Activated T-cell treated with anti-CD3 and anti-CD28 coated beads, Interleukin-2, amount 50 U/mL, for 4 hours (primary cell): ENCODE data around the gene NEK6. TPM values are rescaled to one million over a fixed set of nuclear protein-coding genes. Genes with fewer than 3 reads are reported as not detected.

ENCODE experiments used
- ATAC-seq, 2 donors: fragments of 200-7000 bp; cut with Tn5 transposase; one replicate each; pipeline ENCODE4 v1.10.0; 2021
- DNase-seq: peaks from one replicate; pipeline ENCODE4 v3.0.0-alpha.2; 2020
- H3K27me3 Mint-ChIP-seq: one replicate; pipeline ENCODE4 v1.8.0; 2021; ENCODE audit warnings: low read depth, mixed read lengths
- H3K36me3 Mint-ChIP-seq: one replicate; pipeline ENCODE4 v1.8.0; 2022; ENCODE audit warnings: mixed read lengths; ENCODE audit not compliant: insufficient read depth
- H3K4me1 Mint-ChIP-seq: one replicate; pipeline ENCODE4 v1.8.0; 2021; ENCODE audit warnings: low read depth, mixed read lengths
- H3K4me3 Mint-ChIP-seq: one replicate; pipeline ENCODE4 v1.8.0; 2021; ENCODE audit warnings: mild to moderate bottlenecking, moderate library complexity, mixed read lengths
- H3K9me3 Mint-ChIP-seq: one replicate; pipeline ENCODE4 v1.8.0; 2021; ENCODE audit warnings: mixed read lengths
- total RNA-seq, 3 donors: library from RNA; stranded (reverse); gene quantifications; one replicate each; pipeline ENCODE4 v1.2.1, GENCODE V29; 2021

NEK6 gene
- total RNA-seq, 3 donors from 2014 or later = 29.8 to 46.1 (median 43.0) TPM

DNA sequence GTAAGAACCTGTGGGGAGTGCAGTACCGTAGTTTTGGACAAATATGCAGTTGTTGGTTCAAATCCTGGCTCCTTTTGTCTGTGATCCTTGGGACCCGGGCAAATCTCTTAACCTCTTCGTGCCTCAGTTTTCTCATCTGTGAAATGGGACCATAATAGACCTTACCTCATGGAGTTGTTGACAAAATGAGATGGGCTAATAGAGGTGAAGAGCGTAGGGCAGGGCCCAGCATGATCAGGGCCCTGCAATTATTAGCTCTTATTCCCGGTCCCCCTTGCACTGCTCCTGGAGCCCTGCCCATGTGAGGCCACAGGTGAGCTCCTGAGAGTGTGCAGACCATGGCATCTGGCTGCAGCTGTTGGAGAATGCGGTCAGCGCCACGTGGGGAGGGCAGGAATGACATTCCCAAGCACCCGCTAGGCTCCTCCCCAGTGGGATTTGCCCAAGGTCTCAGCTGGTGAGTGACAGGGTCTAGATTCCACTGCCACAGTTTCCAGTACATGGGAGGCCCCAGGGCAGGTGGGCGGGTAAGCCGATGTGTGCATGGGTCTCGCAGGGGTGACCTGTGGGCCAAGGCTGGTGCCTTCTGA, 41.0 kb downstream of the NEK6 start:
- no peak for ATAC-seq
- H3K36me3 Mint-ChIP-seq = no peaks in the 10 kb centered on the region
- H3K4me1 Mint-ChIP-seq = peaks cover 16% of the 10 kb centered on the region
- no peak for DNase-seq
- no peak overlapping the region for H3K4me3 Mint-ChIP-seq
- peaks cover 4% of the 10 kb centered on the region for H3K27me3 Mint-ChIP-seq
- no peaks in the 10 kb centered on the region for H3K9me3 Mint-ChIP-seq

DNA sequence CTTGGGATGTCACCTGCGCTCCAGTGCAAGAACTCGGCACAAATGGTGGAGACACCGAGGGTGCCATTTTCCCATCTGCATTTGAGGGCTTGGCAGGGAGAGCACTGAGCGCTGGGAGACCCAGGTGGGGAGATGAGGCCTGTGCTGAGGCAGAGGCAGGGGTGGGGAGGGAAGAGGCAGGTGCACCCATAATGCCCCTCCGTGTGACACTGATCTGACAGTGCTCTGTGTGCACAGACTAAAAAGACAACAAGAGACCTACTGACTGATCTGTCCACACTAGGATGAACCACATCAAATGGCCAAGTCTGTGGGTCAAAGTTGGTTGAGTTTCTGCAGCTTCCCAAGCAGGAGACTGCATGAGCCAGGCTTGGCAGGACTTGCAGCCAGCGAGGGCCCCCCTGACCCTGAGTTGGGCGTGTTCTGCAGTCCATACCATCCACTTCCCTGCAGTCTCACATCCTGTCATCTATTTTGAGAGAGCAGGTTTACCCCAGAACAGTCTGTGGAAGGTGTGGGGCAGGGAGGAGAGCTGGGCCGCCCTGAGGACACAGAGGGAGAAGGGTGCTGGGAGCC, 41.9 kb downstream of the NEK6 start:
- no peak for ATAC-seq
- Mint-ChIP-seq H3K9me3 (no peaks in the 10 kb centered on the region), H3K27me3 (peaks cover 1% of the 10 kb centered on the region)

DNA sequence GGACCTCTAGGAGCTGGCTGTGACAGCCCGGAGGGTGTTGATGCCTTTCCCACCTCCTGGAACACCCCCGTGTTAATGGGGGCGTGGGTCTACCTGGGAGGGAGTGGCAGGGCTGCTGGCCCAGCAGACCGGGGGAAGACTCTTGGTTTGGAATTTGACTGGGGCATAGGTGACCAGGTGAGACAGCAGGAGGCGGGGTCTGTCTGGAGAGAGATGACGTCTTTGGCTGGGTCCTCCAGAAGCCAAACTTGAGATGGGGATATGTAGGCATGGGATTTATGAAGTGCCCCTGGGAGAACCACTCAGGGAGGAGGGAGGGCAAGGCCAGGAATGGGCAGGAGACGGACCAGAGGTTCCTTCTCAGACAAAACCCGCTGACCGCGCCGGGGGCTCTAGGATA, 42.6 kb downstream of the NEK6 start:
- peaks cover 6% of the 10 kb centered on the region for H3K4me1 Mint-ChIP-seq
- ATAC-seq = no peak
- DNase-seq = no peak
- no peaks in the 10 kb centered on the region for H3K36me3 Mint-ChIP-seq
- H3K9me3 Mint-ChIP-seq = no peaks in the 10 kb centered on the region
- no peak overlapping the region for H3K4me3 Mint-ChIP-seq
- H3K27me3 Mint-ChIP-seq = no peaks in the 10 kb centered on the region

More for the DNA sequence above, 41.9 kb downstream of the NEK6 start:
- no peak overlapping the region for H3K4me3 Mint-ChIP-seq
- H3K4me1 Mint-ChIP-seq = peaks cover 11% of the 10 kb centered on the region
- H3K36me3 Mint-ChIP-seq = no peaks in the 10 kb centered on the region
- DNase-seq = no peak

DNA sequence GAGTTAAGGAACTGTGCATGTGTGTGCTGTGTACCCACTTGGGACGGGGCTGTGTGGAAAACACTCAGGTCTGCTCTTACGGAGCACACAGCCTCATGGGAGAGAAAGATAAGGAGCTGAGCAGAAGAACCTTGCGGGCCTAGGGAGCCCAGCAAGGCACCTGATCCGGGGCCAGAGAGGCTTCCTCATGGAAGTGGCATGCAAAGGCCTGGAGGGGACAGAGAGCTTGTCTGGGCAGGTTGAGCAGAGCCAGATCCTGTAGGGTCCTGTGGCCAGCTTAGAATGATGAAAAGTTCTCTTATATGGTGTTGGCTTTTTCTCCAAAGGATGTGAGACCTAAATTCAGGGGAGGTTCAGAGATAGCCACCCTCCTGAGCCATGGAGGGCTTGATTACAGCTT, 45.2 kb downstream of the NEK6 start:
- DNase-seq (no peak), ATAC-seq (no peak)
- no peaks in the 10 kb centered on the region for H3K27me3 Mint-ChIP-seq
- peaks cover 8% of the 10 kb centered on the region for H3K4me1 Mint-ChIP-seq
- no peaks in the 10 kb centered on the region for H3K9me3 Mint-ChIP-seq
- H3K36me3 Mint-ChIP-seq = peaks cover 3% of the 10 kb centered on the region
- H3K4me3 Mint-ChIP-seq = no peak overlapping the region

DNA sequence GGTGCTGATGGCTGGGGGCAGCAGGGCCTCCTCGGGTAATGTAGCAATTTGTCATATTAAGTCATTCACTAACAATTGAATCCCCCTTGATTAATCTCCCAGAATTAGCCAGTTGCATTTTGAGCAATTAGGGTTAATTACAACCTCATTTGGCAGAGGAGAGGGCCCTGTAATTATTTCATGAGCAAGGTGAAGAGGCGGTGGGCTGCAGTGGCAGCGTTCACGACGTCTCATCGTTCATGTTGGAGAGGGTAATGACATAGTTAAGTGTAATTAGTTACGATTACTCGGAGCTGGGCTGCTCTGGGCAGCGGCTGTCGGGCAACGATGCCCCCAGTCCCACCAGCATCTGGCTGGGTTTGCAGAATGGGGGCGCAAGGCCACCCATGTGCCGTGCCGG, 46.0 kb downstream of the NEK6 start:
- Mint-ChIP-seq H3K4me1 (peaks cover 8% of the 10 kb centered on the region), H3K9me3 (no peaks in the 10 kb centered on the region)

DNA sequence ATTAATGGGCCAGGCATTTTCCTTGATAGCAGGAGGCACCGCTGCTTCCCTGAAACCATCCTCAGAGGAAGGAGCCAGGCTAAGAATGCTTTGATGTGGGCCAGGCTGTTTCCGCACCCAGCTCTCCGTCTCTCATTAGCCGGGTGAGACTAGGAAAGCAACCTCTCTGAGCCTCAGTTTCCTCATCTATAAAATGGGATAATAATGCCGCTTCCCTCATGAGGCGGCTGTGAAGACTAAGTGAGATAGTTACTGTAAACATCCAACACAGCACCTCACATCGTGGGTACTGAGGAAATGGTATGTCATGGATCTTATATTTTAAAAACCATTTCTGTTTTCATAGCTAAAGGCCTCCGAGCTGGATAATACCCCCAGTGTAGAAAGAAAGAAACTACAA, 46.5 kb downstream of the NEK6 start:
- H3K9me3 Mint-ChIP-seq = no peaks in the 10 kb centered on the region
- H3K4me3 Mint-ChIP-seq = no peak overlapping the region
- H3K27me3 Mint-ChIP-seq = no peaks in the 10 kb centered on the region
- DNase-seq (no peak), ATAC-seq (no peak)
- peaks cover 3% of the 10 kb centered on the region for H3K36me3 Mint-ChIP-seq
- H3K4me1 Mint-ChIP-seq = peaks cover 8% of the 10 kb centered on the region

More for the DNA sequence above, 46.0 kb downstream of the NEK6 start:
- Mint-ChIP-seq H3K27me3 (no peaks in the 10 kb centered on the region), H3K4me3 (no peak overlapping the region), H3K36me3 (peaks cover 3% of the 10 kb centered on the region)
- ATAC-seq = no peak
- no peak for DNase-seq

DNA sequence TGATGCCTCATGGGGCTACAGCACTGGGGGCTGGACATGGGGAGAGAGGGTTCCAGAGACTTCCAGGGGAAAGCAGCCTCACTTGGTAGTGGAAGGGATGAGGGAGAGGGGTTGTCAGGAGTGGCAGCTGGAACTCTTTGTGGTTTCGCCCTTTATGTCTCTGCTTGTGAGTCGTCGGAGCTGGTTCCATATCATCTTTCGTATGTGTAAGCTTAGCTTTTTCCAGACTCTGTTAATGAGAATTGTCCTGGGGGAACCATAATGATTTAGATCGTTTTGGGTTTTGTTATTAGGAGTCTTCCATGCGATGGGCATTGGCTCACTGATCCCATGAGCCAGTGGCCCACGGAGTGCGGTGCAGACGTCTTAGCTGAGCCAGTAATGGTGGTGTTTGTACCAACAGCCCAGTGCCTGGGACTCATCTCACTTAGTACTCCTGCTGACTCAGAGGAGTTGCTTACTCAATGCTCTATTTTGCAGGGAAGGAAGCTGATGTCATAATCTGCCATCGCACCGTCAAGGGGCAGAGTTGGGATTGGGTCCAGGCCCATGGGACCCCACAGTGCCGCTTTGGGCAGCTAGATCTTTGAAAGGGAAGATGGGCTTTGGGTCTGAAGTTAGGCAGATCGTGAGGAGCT, 48.5 kb downstream of the NEK6 start:
- H3K9me3 Mint-ChIP-seq = no peaks in the 10 kb centered on the region
- no peaks in the 10 kb centered on the region for H3K27me3 Mint-ChIP-seq
- peaks cover 5% of the 10 kb centered on the region for H3K4me1 Mint-ChIP-seq
- no peak for ATAC-seq
- DNase-seq = no peak
- peaks cover 3% of the 10 kb centered on the region for H3K36me3 Mint-ChIP-seq
- no peak overlapping the region for H3K4me3 Mint-ChIP-seq

DNA sequence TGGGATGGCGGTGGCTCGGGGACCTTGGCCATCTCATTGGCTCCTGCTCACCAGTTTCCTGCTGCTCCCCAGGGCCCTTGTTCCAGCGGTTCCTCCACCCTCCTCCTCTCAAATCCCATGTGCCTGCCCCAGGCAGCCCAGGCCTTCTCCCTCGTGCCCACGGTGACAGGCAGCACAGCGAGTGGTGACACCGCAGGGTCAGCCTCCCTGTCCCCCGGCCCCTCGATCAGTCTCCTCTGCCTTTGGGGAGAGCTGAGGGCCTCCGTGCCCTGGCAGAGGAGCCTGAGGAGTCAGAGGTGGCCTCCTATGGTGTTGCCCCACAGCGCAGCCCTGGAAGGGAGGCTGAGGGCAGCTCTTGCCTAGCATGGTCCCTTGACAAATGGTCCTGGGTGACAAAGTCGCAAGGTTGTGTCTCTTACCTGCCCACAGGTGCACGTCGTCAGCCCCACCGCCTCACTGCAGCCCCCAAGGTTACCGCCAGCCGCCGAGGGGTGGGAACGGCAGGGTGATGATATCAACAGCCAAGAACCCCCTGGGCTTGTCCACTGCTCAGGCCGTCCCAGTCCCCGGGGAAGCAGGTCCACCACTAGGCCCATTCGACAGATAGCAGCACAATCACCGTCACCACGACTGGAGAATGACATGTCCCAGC, 49.8 kb downstream of the NEK6 start:
- H3K36me3 Mint-ChIP-seq = peaks cover 3% of the 10 kb centered on the region

DNA sequence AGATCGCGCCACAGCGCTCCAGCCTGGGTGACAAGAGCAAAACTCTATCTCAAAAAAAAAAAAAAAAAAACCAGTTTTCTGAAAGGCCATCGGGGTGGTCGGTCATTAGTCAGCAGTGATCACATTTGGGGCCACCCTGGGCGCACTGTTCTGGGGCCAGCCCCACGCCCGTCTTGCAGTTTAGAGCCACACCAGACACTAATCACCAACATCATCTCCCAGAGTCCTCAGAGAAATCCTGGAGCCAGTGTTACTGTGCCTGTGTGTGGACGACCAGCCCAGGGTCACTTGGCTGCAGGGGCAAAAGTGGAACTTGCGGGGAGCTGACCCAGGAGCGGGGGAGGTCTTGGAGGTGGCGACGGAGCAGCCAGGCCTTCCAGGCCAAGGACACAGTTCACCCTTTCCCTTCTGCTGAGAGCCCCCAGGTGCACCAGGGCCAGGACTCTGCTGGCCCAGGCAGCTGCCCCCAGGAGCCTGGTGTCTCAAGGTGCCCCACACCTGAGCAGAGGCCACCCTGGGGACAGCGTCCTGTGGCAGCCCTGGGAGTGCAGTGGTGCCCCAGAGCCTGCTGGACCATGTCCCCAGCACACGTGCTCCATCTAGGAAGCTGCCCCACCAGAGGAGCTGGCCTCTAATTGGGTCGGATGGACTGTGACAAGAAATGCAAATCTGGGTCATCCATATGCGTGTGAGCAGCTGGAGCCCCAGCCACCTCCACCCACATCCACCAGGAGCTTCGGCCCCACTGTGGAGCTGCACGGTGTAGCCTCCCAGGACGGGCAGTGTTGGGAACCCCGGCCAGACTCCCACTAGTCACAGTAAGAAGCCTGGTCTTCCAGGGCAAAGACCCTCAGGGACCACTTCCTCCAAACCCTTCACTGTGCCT, 51.1 kb downstream of the NEK6 start:
- Mint-ChIP-seq H3K27me3 (no peaks in the 10 kb centered on the region), H3K36me3 (peaks cover 3% of the 10 kb centered on the region), H3K4me3 (no peak overlapping the region), H3K9me3 (no peaks in the 10 kb centered on the region), H3K4me1 (peaks cover 5% of the 10 kb centered on the region)
- DNase-seq (no peak), ATAC-seq (no peak)

More for the DNA sequence above, 49.8 kb downstream of the NEK6 start:
- ATAC-seq (no peak), DNase-seq (no peak)
- Mint-ChIP-seq H3K4me3 (no peak overlapping the region), H3K27me3 (no peaks in the 10 kb centered on the region), H3K4me1 (peaks cover 5% of the 10 kb centered on the region), H3K9me3 (no peaks in the 10 kb centered on the region)

DNA sequence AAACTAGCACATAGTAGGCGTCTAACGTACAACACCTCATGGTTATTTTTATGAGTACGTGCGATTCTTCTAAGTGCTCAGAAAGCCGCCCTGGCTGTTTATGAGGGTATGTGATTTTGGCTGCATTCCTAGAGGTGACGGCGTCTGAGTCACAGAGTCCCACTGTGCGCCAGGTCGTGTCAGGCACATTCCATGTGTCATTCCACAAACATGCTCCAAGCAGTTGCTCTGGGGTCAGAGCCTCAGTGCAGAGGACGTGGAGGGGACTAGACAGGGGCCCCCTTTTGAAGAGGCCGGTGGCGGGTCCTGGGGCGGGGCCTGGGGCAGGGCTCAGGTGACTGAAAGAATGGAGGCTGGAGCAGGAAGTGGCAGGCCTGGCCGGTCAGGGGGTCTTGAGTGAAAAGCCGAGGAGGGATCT, 51.9 kb downstream of the NEK6 start:
- Mint-ChIP-seq H3K4me3 (no peak overlapping the region), H3K9me3 (no peaks in the 10 kb centered on the region), H3K36me3 (peaks cover 3% of the 10 kb centered on the region), H3K4me1 (peaks cover 5% of the 10 kb centered on the region), H3K27me3 (no peaks in the 10 kb centered on the region)
- ATAC-seq (no peak), DNase-seq (no peak)

DNA sequence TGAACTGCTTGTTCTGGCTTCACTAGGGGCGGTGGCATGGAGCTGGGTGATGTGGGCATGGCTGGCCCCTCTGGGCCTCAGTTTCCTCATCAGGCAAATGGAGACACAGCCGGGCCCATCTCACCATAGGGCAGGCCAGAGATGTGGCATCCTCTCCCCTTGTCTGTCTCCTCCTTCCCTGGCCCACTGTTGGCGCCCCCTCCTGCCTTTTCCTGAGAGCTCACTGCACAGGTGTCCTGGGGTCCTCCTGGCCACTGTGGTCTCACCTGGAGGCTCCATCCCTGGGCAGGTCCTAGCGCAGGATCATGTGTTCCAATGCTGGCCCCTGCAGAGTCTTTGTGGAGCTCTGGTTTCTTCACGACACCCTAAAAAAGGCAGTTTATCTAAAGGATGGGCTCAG, 53.5 kb downstream of the NEK6 start:
- ATAC-seq = no peak
- no peak for DNase-seq
- H3K4me1 Mint-ChIP-seq = peaks cover 2% of the 10 kb centered on the region
- H3K9me3 Mint-ChIP-seq = no peaks in the 10 kb centered on the region
- no peak overlapping the region for H3K4me3 Mint-ChIP-seq
- H3K27me3 Mint-ChIP-seq = no peaks in the 10 kb centered on the region
- H3K36me3 Mint-ChIP-seq = no peaks in the 10 kb centered on the region

DNA sequence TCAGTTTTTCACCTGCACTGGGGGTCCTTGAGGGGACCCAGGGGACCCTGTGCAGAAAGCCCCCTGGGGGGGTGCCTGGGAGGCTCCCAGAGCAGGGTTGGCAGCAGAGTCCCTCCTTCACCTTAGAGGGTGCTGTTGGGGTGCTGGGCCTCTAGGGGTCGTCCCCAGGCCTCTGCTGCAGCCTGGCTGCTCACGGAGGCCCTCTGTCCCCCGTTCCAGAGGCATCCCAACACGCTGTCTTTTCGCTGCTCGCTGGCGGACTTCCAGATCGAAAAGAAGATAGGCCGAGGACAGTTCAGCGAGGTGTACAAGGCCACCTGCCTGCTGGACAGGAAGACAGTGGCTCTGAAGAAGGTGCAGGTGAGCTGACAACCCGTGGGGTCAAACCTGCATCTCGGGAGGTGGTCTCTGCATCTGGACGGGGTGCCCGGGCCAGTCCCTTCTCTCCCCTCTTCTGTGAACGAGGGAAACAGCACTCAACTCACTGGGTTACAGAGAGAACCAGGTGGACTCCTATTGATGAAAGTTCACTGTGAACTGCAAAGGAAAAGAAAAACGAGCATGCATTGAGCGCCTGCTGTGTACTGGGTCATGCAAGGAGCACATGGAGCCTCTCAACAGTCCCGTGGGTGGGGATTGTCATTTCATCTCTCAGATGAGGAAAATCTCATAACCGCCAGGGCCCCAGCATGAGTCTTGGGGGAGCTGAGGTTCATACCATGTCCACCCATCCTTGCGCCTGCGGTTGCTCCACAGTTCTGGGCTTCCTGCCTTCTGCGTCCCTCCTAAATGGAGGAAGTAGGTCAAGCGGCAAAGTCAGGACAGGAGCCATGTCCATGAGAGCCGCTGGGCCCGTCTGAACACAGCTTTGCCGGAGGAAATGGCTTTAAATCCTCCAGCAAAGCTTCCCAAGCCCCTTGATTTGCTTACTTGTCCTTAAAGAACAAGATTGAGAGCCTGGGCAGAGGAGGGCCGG, 54.8 kb downstream of the NEK6 start:
- Mint-ChIP-seq H3K36me3 (no peaks in the 10 kb centered on the region), H3K27me3 (no peaks in the 10 kb centered on the region), H3K9me3 (no peaks in the 10 kb centered on the region), H3K4me1 (no peaks in the 10 kb centered on the region), H3K4me3 (no peak overlapping the region)
- DNase-seq (no peak), ATAC-seq (no peak)

DNA sequence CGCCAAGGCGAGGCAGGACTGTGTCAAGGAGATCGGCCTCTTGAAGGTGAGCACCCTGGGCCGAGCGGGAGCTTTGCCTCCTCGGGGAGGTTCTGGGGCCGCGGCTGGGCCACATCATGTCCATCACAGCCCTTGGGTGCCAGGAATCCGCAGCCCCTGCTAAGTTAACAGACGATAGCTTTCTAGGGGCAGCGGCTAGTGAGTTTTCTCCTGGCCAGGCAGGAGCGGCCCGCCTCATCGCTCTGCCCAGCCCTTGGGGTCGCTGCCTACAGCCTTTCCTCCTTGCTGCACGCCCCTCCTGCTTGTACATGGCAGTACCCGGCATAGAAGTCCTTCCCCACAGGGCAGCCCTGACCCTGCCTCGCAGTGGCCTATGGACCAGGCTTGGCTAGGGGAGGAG, 56.2 kb downstream of the NEK6 start:
- Mint-ChIP-seq H3K9me3 (no peaks in the 10 kb centered on the region), H3K36me3 (no peaks in the 10 kb centered on the region), H3K4me3 (no peak overlapping the region), H3K27me3 (no peaks in the 10 kb centered on the region), H3K4me1 (no peaks in the 10 kb centered on the region)
- no peak for ATAC-seq
- DNase-seq = no peak
